Panc1 (cell line): Measurements from ENCODE around the gene THADA.

Experiments
- POLR2AphosphoS5 ChIP-seq: IDR thresholded peaks from 2 replicates; pipeline ENCODE4 v1.6.1; 2012; ENCODE audit warnings: mild to moderate bottlenecking, low read depth, low read length, moderate library complexity
- SIN3A ChIP-seq: IDR thresholded peaks from 2 replicates; pipeline ENCODE4 v1.6.1; 2012; ENCODE audit warnings: low read depth, mild to moderate bottlenecking, low read length, moderate library complexity, borderline replicate concordance; ENCODE audit not compliant: insufficient read depth
- TF ChIP-seq, protein P1 (sequence below): fragments of 450-650 bp; IDR thresholded peaks from 2 replicates; pipeline ENCODE4 v1.5.1; 2017; ENCODE audit warnings: mild to moderate bottlenecking

DNA sequence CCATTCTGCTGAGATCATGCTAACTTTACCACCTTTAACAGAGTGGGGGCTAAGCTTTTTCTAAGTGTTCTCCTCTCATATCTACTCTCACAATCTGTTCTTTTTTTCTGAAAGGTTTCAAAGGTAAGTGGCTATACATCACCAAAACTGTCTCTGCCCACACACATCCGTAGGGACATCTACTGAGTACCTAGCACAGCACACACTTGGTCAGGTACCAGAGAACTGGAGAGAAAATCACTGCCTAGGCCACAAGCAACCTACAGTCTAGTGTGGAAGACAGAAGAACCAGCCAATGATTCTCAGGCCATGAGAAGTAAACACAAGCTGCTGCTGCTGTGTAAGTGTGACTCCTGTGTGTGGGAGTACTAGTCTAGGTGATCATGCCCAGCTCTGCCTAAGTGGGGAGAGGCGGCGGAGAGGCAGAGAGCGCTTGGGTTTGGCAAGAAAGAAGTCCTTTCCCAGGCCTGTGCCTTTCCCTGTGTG lies 193.3 kb downstream of the THADA start:
- TF ChIP-seq, protein P1, sequence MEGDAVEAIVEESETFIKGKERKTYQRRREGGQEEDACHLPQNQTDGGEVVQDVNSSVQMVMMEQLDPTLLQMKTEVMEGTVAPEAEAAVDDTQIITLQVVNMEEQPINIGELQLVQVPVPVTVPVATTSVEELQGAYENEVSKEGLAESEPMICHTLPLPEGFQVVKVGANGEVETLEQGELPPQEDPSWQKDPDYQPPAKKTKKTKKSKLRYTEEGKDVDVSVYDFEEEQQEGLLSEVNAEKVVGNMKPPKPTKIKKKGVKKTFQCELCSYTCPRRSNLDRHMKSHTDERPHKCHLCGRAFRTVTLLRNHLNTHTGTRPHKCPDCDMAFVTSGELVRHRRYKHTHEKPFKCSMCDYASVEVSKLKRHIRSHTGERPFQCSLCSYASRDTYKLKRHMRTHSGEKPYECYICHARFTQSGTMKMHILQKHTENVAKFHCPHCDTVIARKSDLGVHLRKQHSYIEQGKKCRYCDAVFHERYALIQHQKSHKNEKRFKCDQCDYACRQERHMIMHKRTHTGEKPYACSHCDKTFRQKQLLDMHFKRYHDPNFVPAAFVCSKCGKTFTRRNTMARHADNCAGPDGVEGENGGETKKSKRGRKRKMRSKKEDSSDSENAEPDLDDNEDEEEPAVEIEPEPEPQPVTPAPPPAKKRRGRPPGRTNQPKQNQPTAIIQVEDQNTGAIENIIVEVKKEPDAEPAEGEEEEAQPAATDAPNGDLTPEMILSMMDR = no peak
- TF ChIP-seq SIN3A = no peak
- no peak for TF ChIP-seq POLR2AphosphoS5
